HepG2 (cell line): ENCODE data around the gene ZNF384. TPM values are rescaled to one million over a fixed set of nuclear protein-coding genes. Genes with fewer than 3 reads are reported as not detected.
A peak's percentile ranks its signal among the peaks of the same experiment; 100 is the strongest.

Experiments
- GABPB1 ChIP-seq: IDR thresholded peaks from 2 replicates; pipeline ENCODE4 v1.6.1; 2016; ENCODE audit warnings: mild to moderate bottlenecking, missing genetic modification reagents, moderate library complexity, missing compliant biosample characterization
- KDM3A ChIP-seq: IDR thresholded peaks from 2 replicates; pipeline ENCODE4 v1.6.1; 2018; ENCODE audit warnings: low read depth, missing compliant biosample characterization
- MIXL1 ChIP-seq: IDR thresholded peaks from 2 replicates; pipeline ENCODE4 v1.6.1; 2016
- NBN ChIP-seq: fragments of 450-650 bp; conservative IDR thresholded peaks from 2 replicates; pipeline ENCODE4 v1.6.1; 2017
- NR2C2 ChIP-seq: sonication (generic); formaldehyde crosslinking; IDR thresholded peaks from 2 replicates; pipeline ENCODE4 v1.4.0; 2020; ENCODE audit warnings: missing genetic modification reagents, mild to moderate bottlenecking, moderate library complexity, borderline replicate concordance
- NR2F6 ChIP-seq, 2 experiments: IDR thresholded peaks; 2 replicates each; pipeline ENCODE4 v1.6.1; 2016; ENCODE audit warnings: antibody characterized with exemption in 1 of 2, mild to moderate bottlenecking in 1 of 2
- PHF21A ChIP-seq: sonication (generic); formaldehyde crosslinking; IDR thresholded peaks from 2 replicates; pipeline ENCODE4 v1.5.0; 2020; ENCODE audit warnings: mild to moderate bottlenecking, missing genetic modification reagents
- PLRG1 ChIP-seq: fragments of 450-650 bp; conservative IDR thresholded peaks from 2 replicates; pipeline ENCODE4 v1.6.1; 2016
- SIN3B ChIP-seq: fragments of 150-350 bp; IDR thresholded peaks from 2 replicates; pipeline ENCODE4 v1.6.1; 2014; ENCODE audit warnings: low read length
- SP4 ChIP-seq: sonication (generic); formaldehyde crosslinking; IDR thresholded peaks from 2 replicates; pipeline ENCODE4 v1.8.1; 2023; ENCODE audit warnings: mild to moderate bottlenecking, missing genetic modification reagents
- ZBTB44 ChIP-seq: sonication (generic); formaldehyde crosslinking; IDR thresholded peaks from 2 replicates; pipeline ENCODE4 v1.4.0; 2020; ENCODE audit warnings: missing genetic modification reagents
- ZFY ChIP-seq: sonication (generic); formaldehyde crosslinking; IDR thresholded peaks from 2 replicates; pipeline ENCODE4 v1.4.0; 2020; ENCODE audit warnings: missing genetic modification reagents
- ZNF138 ChIP-seq: sonication (generic); formaldehyde crosslinking; IDR thresholded peaks from 2 replicates; pipeline ENCODE4 v1.5.0; 2020; ENCODE audit warnings: mild to moderate bottlenecking, low read depth, missing genetic modification reagents
- ZNF34 ChIP-seq: sonication (generic); formaldehyde crosslinking; IDR thresholded peaks from 2 replicates; pipeline ENCODE4 v1.4.0; 2020; ENCODE audit warnings: mild to moderate bottlenecking, missing genetic modification reagents, borderline replicate concordance
- ZNF432 ChIP-seq: sonication (generic); formaldehyde crosslinking; IDR thresholded peaks from 2 replicates; pipeline ENCODE4 v1.5.0; 2020; ENCODE audit warnings: missing genetic modification reagents, mild to moderate bottlenecking, borderline replicate concordance
- ZNF737 ChIP-seq: sonication (generic); formaldehyde crosslinking; IDR thresholded peaks from 2 replicates; pipeline ENCODE4 v1.5.0; 2020; ENCODE audit warnings: missing genetic modification reagents, mild to moderate bottlenecking, borderline replicate concordance
- ZNF740 ChIP-seq: sonication (generic); formaldehyde crosslinking; IDR thresholded peaks from 2 replicates; pipeline ENCODE4 v1.4.0; 2020; ENCODE audit warnings: missing genetic modification reagents
- ZNF772 ChIP-seq: sonication (generic); formaldehyde crosslinking; IDR thresholded peaks from 2 replicates; pipeline ENCODE4 v1.5.0; 2020; ENCODE audit warnings: mild to moderate bottlenecking, missing genetic modification reagents
- polyA plus RNA-seq, 8 experiments: library from polyadenylated mRNA; depleted of rRNA in 3 of 8; stranded (reverse) in 7 of 8; unstranded in 1 of 8; fragments of >200 nt; fragmentation: Illumina TruSeq in 4 of 8; extraction: Trizol in 4 of 8; gene quantifications; 2 replicates each; pipeline versions ENCODE4 v1.2.1 to v1.2.3, GENCODE V29; 2011 to 2016; ENCODE audit warnings: low read depth in 4 of 8, missing spikeins in 1 of 8, mixed read lengths in 1 of 8; ENCODE audit not compliant: insufficient read depth in 1 of 8
- total RNA-seq, 5 experiments: library from RNA; depleted of rRNA; stranded (reverse); fragments of >200 nt; fragmentation: Illumina TruSeq; extraction: Trizol; gene quantifications; 2 replicates each; pipeline ENCODE4 v1.2.3, GENCODE V29; 2016; ENCODE audit warnings: low read depth in 1 of 5
- TF ChIP-seq, protein P1 (sequence below): IDR thresholded peaks from 2 replicates; pipeline ENCODE4 v1.6.1; 2012; ENCODE audit warnings: low read depth, low read length, improper control_type of control experiment
- TF ChIP-seq, protein P2 (sequence below): IDR thresholded peaks from 2 replicates; pipeline ENCODE4 v1.6.1; 2016; ENCODE audit warnings: missing biosample characterization, missing genetic modification reagents, low read depth
- TF ChIP-seq, protein P3 (sequence below): sonication (generic); formaldehyde crosslinking; IDR thresholded peaks from 2 replicates; pipeline ENCODE4 v1.5.1; 2020; ENCODE audit warnings: missing genetic modification reagents, mild to moderate bottlenecking, borderline replicate concordance
- TF ChIP-seq, protein P4 (sequence below): sonication (generic); formaldehyde crosslinking; conservative IDR thresholded peaks from 2 replicates; pipeline ENCODE4 v1.8.0; 2022; ENCODE audit warnings: low read depth, missing genetic modification reagents

ZNF384 gene
- total and polyA plus RNA-seq, 2 of the 13 experiments (the other 11 are each of a cell fraction or from before 2014, with no cell fraction given), result 23.6 to 55.3 TPM

GRCh38 chr12:6723607-6724408, 34.6 kb upstream of the ZNF384 start, which contains the start of gene COPS7A (continued):
- TF ChIP-seq, protein P1, sequence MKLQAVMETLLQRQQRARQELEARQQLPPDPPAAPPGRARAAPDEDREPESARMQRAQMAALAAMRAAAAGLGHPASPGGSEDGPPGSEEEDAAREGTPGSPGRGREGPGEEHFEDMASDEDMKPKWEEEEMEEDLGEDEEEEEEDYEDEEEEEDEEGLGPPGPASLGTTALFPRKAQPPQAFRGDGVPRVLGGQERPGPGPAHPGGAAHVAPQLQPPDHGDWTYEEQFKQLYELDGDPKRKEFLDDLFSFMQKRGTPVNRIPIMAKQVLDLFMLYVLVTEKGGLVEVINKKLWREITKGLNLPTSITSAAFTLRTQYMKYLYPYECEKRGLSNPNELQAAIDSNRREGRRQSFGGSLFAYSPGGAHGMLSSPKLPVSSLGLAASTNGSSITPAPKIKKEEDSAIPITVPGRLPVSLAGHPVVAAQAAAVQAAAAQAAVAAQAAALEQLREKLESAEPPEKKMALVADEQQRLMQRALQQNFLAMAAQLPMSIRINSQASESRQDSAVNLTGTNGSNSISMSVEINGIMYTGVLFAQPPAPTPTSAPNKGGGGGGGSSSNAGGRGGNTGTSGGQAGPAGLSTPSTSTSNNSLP, result peak; percentile 45
- no peak for TF ChIP-seq NBN
- no peak for TF ChIP-seq ZNF34
- peak; percentile 90 for TF ChIP-seq ZFY (CRISPR knock-in tag)
- peak; percentile 78; the same call in 1 of the 2 replicates for TF ChIP-seq ZBTB44 (CRISPR knock-in tag)
- TF ChIP-seq ZNF737 (CRISPR knock-in tag), result peak; percentile 41; the same call in 1 of the 2 replicates
- TF ChIP-seq NR2C2 (CRISPR knock-in tag), result peak; percentile 93
- TF ChIP-seq NR2F6 (IDR thresholded peaks at IDR 0.05), result 0 out of 2 replicates have a peak, but pooled peaks have one; percentile 25
- peak; percentile 54; the same call in 1 of the 2 replicates for TF ChIP-seq NR2F6 (CRISPR knock-in tag; IDR thresholded peaks at IDR 0.05)
- peak; percentile 80; the same call in 1 of the 2 replicates for TF ChIP-seq ZNF138 (CRISPR knock-in tag)
- TF ChIP-seq MIXL1 (CRISPR knock-in tag), result peak; percentile 74; the same call in 1 of the 2 replicates
- peak; percentile 87; the same call in 1 of the 2 replicates for TF ChIP-seq ZNF772 (CRISPR knock-in tag)
- TF ChIP-seq PLRG1, result no peak
- peak; percentile 93 for TF ChIP-seq PHF21A (CRISPR knock-in tag)
- TF ChIP-seq ZNF432 (CRISPR knock-in tag), result no peak
- TF ChIP-seq KDM3A, result peak; percentile 85; the same call in 1 of the 2 replicates
- TF ChIP-seq, protein P2, sequence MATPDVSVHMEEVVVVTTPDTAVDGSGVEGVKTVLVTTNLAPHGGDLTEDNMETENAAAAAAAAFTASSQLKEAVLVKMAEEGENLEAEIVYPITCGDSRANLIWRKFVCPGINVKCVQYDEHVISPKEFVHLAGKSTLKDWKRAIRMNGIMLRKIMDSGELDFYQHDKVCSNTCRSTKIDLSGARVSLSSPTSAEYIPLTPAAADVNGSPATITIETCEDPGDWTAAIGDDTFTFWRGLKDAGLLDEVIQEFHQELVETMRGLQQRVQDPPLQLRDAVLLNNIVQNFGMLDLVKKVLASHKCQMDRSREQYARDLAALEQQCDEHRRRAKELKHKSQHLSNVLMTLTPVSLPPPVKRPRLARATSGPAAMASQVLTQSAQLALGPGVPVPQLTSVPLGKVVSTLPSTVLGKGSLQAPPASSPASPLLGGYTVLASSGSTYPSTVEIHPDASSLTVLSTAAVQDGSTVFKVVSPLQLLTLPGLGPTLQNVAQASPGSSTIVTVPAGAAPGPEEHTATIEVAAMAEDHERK (CRISPR knock-in tag), result peak; percentile 77; the same call in 1 of the 2 replicates
- peak; percentile 81 for TF ChIP-seq SP4
- peak; percentile 98 for TF ChIP-seq GABPB1
- TF ChIP-seq ZNF740 (CRISPR knock-in tag), result peak; percentile 89; the same call in 1 of the 2 replicates
- TF ChIP-seq SIN3B, result no peak
- TF ChIP-seq, protein P3, sequence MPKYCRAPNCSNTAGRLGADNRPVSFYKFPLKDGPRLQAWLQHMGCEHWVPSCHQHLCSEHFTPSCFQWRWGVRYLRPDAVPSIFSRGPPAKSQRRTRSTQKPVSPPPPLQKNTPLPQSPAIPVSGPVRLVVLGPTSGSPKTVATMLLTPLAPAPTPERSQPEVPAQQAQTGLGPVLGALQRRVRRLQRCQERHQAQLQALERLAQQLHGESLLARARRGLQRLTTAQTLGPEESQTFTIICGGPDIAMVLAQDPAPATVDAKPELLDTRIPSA, result peak; percentile 90; the same call in 1 of the 2 replicates
- TF ChIP-seq, protein P4, sequence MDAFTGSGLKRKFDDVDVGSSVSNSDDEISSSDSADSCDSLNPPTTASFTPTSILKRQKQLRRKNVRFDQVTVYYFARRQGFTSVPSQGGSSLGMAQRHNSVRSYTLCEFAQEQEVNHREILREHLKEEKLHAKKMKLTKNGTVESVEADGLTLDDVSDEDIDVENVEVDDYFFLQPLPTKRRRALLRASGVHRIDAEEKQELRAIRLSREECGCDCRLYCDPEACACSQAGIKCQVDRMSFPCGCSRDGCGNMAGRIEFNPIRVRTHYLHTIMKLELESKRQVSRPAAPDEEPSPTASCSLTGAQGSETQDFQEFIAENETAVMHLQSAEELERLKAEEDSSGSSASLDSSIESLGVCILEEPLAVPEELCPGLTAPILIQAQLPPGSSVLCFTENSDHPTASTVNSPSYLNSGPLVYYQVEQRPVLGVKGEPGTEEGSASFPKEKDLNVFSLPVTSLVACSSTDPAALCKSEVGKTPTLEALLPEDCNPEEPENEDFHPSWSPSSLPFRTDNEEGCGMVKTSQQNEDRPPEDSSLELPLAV (CRISPR knock-in tag), result no peak
